ENCODE data around the gene PRPF4.

GRCh38 chr9:113227436-113227835 is 48.0 kb upstream of the PRPF4 start:
- TF ChIP-seq CTCF (IDR thresholded peaks at IDR 0.05) (no peak), MAX (IDR thresholded peaks at IDR 0.05) (no peak), POLR2A (IDR thresholded peaks at IDR 0.05; ENCODE audit: low read length) (no peak), REST (IDR thresholded peaks at IDR 0.05) (no peak), ELK1 (IDR thresholded peaks at IDR 0.05; ENCODE audit: low read depth, low read length) (no peak), HDAC2 (IDR thresholded peaks at IDR 0.05) (no peak), MYC (IDR thresholded peaks at IDR 0.05; ENCODE audit: borderline replicate concordance, low read length) (no peak), BCL3 (IDR thresholded peaks at IDR 0.05) (no peak), HOXA7 (CRISPR knock-in tag; IDR thresholded peaks at IDR 0.05) (no peak)
